A673 (cell line): ENCODE results near the gene ANKMY2. TPM values are rescaled to one million over a fixed set of nuclear protein-coding genes. Genes with fewer than 3 reads are reported as not detected.

Source experiments
- BruUV-seq: library from RNA; stranded (reverse); fragments of 400-500 nt; replicated peaks from 2 replicates; lab custom pipeline; 2021; lab: Mats Ljungman, UMichigan
- CTCF ChIA-PET: fragments of 300-600 bp; sonication (Branson Sonifier 250); formaldehyde crosslinking; loops from one replicate; lab custom pipeline; 2022; ENCODE audit warnings: antibody characterized with exemption; lab: Charles Lee
- POLR2A ChIA-PET: fragments of 300-600 bp; sonication (Branson Sonifier 250); formaldehyde crosslinking; loops from one replicate; lab custom pipeline; 2022; ENCODE audit warnings: antibody characterized with exemption; ENCODE audit not compliant: low non-redundant PET; lab: Charles Lee
- DNase-seq: peaks from one replicate; pipeline ENCODE4 v3.0.0-alpha.2; 2015; ENCODE audit warnings: low spot score
- H3K27ac ChIP-seq: fragments of 200-600 bp; sonication (generic); 2 replicates; pipeline ENCODE4 v1.5.1; 2016; ENCODE audit warnings: mixed run types, low read depth, mild to moderate bottlenecking, mixed read lengths, antibody characterized with exemption, low read length; ENCODE audit not compliant: poor library complexity, severe bottlenecking
- H3K27me3 ChIP-seq: fragments of 200-600 bp; sonication (generic); replicated peaks from 2 replicates; pipeline ENCODE4 v1.6.1; 2017; ENCODE audit warnings: mixed run types, low read depth, mild to moderate bottlenecking, mixed read lengths, antibody characterized with exemption, low read length; ENCODE audit not compliant: insufficient read depth, poor library complexity
- H3K36me3 ChIP-seq: fragments of 200-600 bp; sonication (generic); 2 replicates; pipeline ENCODE4 v1.6.1; 2016; ENCODE audit warnings: mixed run types, mild to moderate bottlenecking, mixed read lengths, antibody characterized with exemption, low read length; ENCODE audit not compliant: insufficient read depth, poor library complexity, severe bottlenecking
- H3K4me1 ChIP-seq: fragments of 200-600 bp; sonication (generic); 2 replicates; pipeline ENCODE4 v1.6.1; 2017; ENCODE audit warnings: mixed run types, mild to moderate bottlenecking, mixed read lengths, antibody characterized with exemption, low read length; ENCODE audit not compliant: insufficient read depth, poor library complexity, severe bottlenecking
- H3K4me3 ChIP-seq: fragments of 200-600 bp; sonication (generic); 2 replicates; pipeline ENCODE4 v1.5.1; 2016; ENCODE audit warnings: low read depth, mixed run types, mild to moderate bottlenecking, mixed read lengths, low read length; ENCODE audit not compliant: poor library complexity, severe bottlenecking
- H3K9me3 ChIP-seq: fragments of 200-600 bp; sonication (generic); 2 replicates; pipeline ENCODE4 v1.6.1; 2016; ENCODE audit warnings: mixed run types, low read depth, mild to moderate bottlenecking, mixed read lengths, antibody characterized with exemption, low read length; ENCODE audit not compliant: poor library complexity, severe bottlenecking
- EZH2 ChIP-seq: fragments of 200-600 bp; sonication (generic); IDR thresholded peaks from 2 replicates; pipeline ENCODE4 v1.6.1; 2017; ENCODE audit warnings: borderline replicate concordance, low read depth, mild to moderate bottlenecking, mixed read lengths, antibody characterized with exemption, low read length; ENCODE audit not compliant: poor library complexity, severe bottlenecking
- intact Hi-C: fragments of 100-400 bp; cut with micrococcal nuclease; formaldehyde crosslinking; loops from one replicate; pipeline ENCODE4 v1.10.0; 2022; ENCODE audit not compliant: unreplicated experiment
- total RNA-seq: library from RNA; stranded (reverse); gene quantifications from 2 replicates; pipeline ENCODE4 v1.2.3, GENCODE V29; 2021
- TF ChIP-seq, protein P1 (sequence below): fragments of 300-800, 200-600 bp; sonication (generic); conservative IDR thresholded peaks from 2 replicates; pipeline ENCODE4 v1.5.1; 2017; ENCODE audit warnings: low read depth, mild to moderate bottlenecking, antibody characterized with exemption, low read length, moderate library complexity, mixed read lengths

ANKMY2 gene
- total RNA-seq, 1 experiment from 2014 or later, result 24.3 TPM

- ChIA-PET CTCF (no interaction called here), POLR2A (interaction anchor here (0.7 kb wide), 2 partner anchors 18 to 104 kb away, joined by 3 read pairs; no protein-coding TSS in a partner anchor)
- peak; percentile 30 for DNase-seq
- intact Hi-C loops, result loop anchor here (2.0 kb wide), 2 partner anchors 131 to 449 kb away; no protein-coding TSS in a partner anchor
- TF ChIP-seq EZH2, result no peak
- TF ChIP-seq, protein P1, sequence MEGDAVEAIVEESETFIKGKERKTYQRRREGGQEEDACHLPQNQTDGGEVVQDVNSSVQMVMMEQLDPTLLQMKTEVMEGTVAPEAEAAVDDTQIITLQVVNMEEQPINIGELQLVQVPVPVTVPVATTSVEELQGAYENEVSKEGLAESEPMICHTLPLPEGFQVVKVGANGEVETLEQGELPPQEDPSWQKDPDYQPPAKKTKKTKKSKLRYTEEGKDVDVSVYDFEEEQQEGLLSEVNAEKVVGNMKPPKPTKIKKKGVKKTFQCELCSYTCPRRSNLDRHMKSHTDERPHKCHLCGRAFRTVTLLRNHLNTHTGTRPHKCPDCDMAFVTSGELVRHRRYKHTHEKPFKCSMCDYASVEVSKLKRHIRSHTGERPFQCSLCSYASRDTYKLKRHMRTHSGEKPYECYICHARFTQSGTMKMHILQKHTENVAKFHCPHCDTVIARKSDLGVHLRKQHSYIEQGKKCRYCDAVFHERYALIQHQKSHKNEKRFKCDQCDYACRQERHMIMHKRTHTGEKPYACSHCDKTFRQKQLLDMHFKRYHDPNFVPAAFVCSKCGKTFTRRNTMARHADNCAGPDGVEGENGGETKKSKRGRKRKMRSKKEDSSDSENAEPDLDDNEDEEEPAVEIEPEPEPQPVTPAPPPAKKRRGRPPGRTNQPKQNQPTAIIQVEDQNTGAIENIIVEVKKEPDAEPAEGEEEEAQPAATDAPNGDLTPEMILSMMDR, result no peak
- Histone ChIP-seq H3K36me3 (no peaks in the 10 kb centered on the region), H3K27me3 (no peaks in the 10 kb centered on the region), H3K4me1 (peaks cover 22% of the 10 kb centered on the region), H3K27ac (no peak overlapping the region), H3K4me3 (peak overlapping the region; percentile 23), H3K9me3 (no peaks in the 10 kb centered on the region)
- BruUV-seq, result no TSS peak
Observed at GRCh38 chr7:16563281-16564022, 82.1 kb downstream of the ANKMY2 start.

DNA sequence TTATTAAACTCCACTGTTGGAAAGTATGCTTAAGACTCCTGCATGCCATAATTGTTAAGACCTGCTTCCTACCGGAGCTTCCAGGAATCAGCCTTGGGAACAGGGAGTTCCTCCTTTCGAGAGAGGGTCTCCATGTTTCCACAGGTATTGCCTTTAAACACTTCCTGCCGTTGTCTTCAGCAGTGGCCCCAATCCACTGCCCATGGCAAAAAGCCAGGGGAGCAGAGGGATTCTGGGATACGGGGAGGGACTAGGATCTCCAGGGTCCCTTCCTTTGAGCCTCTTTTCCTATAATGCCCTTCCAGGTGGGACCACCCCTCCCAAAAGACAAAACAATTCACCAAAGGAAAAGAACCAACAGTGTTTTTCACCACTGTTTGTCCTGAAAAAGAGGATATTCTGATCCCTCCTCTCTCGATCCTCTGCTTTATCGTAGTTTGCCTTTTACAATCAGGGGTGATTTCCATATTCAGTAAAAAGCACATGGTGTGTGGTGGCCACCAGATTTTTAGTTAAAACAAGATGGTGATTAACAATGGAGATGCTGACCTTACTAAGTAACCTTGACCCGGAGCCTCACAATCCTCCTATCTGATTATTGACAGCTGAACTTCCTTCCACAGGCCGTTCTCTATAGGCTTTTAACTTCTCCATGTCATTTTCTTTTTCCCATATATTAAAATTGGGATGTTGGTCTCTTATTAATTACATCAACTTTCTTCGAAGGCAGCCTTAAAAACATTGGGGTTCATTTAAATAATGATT is 82.9 kb downstream of the ANKMY2 start:
- POLR2A ChIA-PET, result interaction anchor here (0.7 kb wide), 1 partner anchor 19 kb away, joined by 3 read pairs; no protein-coding TSS in a partner anchor
- no peak for TF ChIP-seq EZH2
- TF ChIP-seq, protein P1, result no peak
- intact Hi-C loops, result no loop called here
- Histone ChIP-seq H3K27ac (no peak overlapping the region), H3K4me3 (no peak overlapping the region), H3K36me3 (no peaks in the 10 kb centered on the region), H3K4me1 (peaks cover 22% of the 10 kb centered on the region), H3K9me3 (no peaks in the 10 kb centered on the region), H3K27me3 (no peaks in the 10 kb centered on the region)
- no TSS peak for BruUV-seq
- DNase-seq, result no peak
- CTCF ChIA-PET, result no interaction called here

DNA sequence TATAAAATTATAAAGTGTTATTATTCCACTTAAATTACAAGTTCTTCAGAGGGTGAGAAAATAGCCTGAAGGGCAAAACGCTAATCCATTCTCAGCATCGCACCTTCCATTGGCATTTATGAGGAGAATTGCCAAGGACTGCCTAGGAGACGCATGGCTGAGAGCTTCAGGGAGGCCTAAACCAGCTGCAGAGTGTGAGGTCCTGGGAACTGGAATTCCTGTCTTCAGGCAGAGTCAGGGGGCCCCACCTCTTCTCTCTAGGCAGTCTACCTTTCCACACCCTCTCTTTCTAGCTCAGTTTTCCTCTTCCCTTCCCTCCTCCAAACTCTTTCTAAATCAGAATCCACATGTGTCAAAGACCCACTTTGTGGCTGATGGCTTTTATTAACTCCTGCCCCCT is 83.6 kb downstream of the ANKMY2 start:
- DNase-seq, result no peak
- no peak for TF ChIP-seq EZH2
- TF ChIP-seq, protein P1, result no peak
- ChIA-PET POLR2A (no interaction called here), CTCF (no interaction called here)
- Histone ChIP-seq H3K4me3 (no peak overlapping the region), H3K4me1 (peaks cover 22% of the 10 kb centered on the region), H3K36me3 (no peaks in the 10 kb centered on the region), H3K27me3 (no peaks in the 10 kb centered on the region), H3K9me3 (no peaks in the 10 kb centered on the region), H3K27ac (no peak overlapping the region)
- intact Hi-C loops, result no loop called here
- BruUV-seq, result no TSS peak
